ENCODE results near the gene LGALS9B.
"Not testable (repeated sequence)": the region's sequence is repeated elsewhere in the genome, so short reads cannot be mapped to it uniquely, and the experiment has no call there.

LGALS9B gene

DNA sequence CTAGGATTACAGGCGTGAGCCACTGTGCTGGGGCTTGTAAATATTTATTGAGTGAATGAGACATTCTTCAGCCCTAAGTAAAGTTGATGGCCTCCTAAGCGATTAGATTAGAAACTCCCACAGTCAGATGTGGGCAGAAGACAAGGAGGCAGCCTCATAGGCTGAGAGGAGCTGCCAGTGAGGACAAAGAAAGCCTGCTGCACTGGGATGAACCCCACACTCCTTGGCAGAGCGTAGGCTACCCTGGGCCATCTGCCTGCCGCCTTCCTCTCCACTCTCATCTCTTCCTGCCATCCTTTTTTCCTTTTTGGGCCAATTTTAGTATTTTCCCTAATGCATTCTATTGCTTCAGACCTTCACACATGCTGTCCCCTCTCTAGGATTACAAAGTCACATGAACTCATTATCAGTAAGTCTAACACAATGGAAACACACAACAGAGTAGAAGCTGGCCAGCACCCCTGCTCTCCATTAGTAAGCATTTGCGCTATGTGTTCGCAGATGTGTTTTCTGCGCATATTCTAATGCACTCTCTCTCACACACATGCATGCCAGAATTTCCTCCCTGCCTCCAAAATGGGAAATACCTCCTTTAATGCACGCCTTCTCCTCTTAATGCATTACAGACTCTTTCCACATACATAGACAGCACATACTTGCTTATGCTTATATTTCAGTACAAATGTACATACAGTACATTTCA lies 12.7 kb upstream of the LGALS9B start:
- H3F3A ChIP-seq (ENCODE audit: control insufficient read depth, insufficient read depth); H3K4me3 ChIP-seq (ENCODE audit: low read length); H3K79me2 ChIP-seq (ENCODE audit: control insufficient read depth, low read length); H4K20me1 ChIP-seq (ENCODE audit: control insufficient read depth, insufficient read depth, low read depth, low read length); H3K9me3 ChIP-seq (ENCODE audit: control insufficient read depth, insufficient read depth, low read length); H3K36me3 ChIP-seq (ENCODE audit: control insufficient read depth, low read length); H3K4me2 ChIP-seq (ENCODE audit: low read length); H3K27me3 ChIP-seq (ENCODE audit: control insufficient read depth, low read length); H3K9me2 ChIP-seq (replicated peaks; ENCODE audit: control insufficient read depth, low read length); H3K4me1 ChIP-seq (ENCODE audit: control insufficient read depth, low read length); H3K27ac ChIP-seq (ENCODE audit: low read depth, low read length): not testable (repeated sequence)

DNA sequence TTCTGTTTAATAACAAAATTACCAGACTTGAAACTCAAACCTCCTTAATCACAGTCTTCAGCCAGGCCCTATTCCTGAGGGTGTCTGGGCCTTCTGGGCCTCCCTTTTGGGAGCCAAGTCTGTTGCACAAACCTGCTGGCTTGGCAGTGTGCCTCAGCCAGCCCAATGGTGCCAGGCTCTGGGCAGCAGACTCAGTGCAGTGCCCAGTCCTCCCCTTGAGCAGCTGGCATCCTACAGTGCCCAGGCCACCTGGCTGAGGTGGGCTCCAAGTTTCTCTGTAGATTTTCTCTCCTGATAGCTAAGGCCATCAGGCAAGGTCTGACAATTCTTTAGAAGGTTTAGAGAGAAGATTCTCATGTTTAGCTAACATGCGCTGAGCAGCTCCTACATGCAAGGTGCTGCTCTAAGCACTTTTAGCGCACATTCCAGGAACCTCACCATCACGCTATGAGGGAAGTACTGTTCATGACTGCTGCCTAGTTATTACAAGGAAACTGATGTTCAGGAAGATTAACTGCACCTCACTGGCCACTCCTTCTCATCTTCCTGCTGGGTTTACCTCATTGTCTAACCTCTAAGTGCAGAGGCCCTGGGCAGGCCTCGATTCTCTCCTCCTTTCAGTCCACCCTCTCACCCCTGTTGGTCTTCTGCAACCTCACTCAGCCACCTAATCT lies 10.2 kb upstream of the LGALS9B start:
- H3K79me2 ChIP-seq (ENCODE audit: control insufficient read depth, low read length); H3K9me2 ChIP-seq (replicated peaks; ENCODE audit: control insufficient read depth, low read length); H3K4me1 ChIP-seq (ENCODE audit: control insufficient read depth, low read length); H3K36me3 ChIP-seq (ENCODE audit: control insufficient read depth, low read length); H3K27me3 ChIP-seq (ENCODE audit: control insufficient read depth, low read length); H3K4me3 ChIP-seq (ENCODE audit: low read length); H4K20me1 ChIP-seq (ENCODE audit: control insufficient read depth, insufficient read depth, low read depth, low read length); H3K27ac ChIP-seq (ENCODE audit: low read depth, low read length); H3K4me2 ChIP-seq (ENCODE audit: low read length); H3K9me3 ChIP-seq (ENCODE audit: control insufficient read depth, insufficient read depth, low read length); H3F3A ChIP-seq (ENCODE audit: control insufficient read depth, insufficient read depth): not testable (repeated sequence)

DNA sequence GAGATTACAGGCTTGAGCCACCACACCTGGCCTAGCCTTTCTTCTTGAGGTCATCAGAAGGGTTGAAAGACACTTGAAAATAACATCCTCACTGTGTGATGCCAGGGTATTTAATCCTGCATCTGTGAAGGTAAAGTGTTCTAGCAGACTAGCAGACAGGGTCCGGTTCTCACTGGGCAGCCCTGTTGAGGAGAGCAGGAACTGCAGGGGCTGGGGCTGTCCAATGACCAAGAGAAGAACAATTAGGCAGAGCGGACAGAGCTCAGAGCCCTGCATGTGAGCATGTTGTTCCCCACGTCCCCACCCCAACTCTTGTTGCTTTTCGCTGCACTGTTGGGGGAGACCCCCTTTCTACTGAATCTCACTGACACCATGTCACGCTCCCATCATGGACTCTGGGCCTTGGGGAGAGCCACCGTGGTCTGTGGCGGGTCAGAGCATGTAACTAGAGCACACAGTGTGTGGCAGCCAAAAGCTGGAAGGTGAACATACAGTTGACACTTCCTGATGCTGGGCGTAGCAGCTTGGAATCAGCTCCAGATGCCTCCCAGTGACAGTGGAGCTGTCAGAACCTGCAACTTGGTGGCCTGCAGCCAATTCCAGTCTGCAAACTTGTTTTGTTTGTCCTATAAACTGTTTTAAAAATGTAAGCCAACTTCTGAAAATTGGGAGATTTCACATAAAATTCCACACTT lies 7.9 kb upstream of the LGALS9B start:
- not testable (repeated sequence) for H3K36me3 ChIP-seq (ENCODE audit: control insufficient read depth, low read length); H3F3A ChIP-seq (ENCODE audit: control insufficient read depth, insufficient read depth); H3K4me3 ChIP-seq (ENCODE audit: low read length); H3K9me2 ChIP-seq (replicated peaks; ENCODE audit: control insufficient read depth, low read length); H3K79me2 ChIP-seq (ENCODE audit: control insufficient read depth, low read length); H3K4me1 ChIP-seq (ENCODE audit: control insufficient read depth, low read length); H3K9me3 ChIP-seq (ENCODE audit: control insufficient read depth, insufficient read depth, low read length); H3K27me3 ChIP-seq (ENCODE audit: control insufficient read depth, low read length); H4K20me1 ChIP-seq (ENCODE audit: control insufficient read depth, insufficient read depth, low read depth, low read length); H3K4me2 ChIP-seq (ENCODE audit: low read length); H3K27ac ChIP-seq (ENCODE audit: low read depth, low read length)

DNA sequence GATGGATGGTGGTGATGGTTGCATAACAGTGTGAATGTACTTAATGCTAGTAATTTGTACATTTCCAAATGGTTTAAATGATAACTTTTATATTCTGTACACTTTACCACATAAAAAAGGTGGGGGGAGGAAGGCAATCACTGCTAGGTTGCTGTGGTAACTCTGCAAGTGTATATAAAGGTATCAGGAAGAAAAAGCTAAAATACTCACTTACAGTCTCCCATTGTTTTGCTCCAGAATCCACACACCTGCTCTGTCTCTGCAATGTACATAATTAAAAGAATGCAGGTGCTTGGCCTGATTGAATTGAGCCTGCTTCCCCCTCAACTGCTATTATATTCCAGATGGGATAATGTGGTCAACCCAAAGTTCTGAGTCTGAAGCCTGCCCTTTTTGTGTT lies 6.7 kb upstream of the LGALS9B start:
- H3K4me3 ChIP-seq (ENCODE audit: low read length); H3K27me3 ChIP-seq (ENCODE audit: control insufficient read depth, low read length); H3K9me2 ChIP-seq (replicated peaks; ENCODE audit: control insufficient read depth, low read length); H3K36me3 ChIP-seq (ENCODE audit: control insufficient read depth, low read length); H3K9me3 ChIP-seq (ENCODE audit: control insufficient read depth, insufficient read depth, low read length); H3F3A ChIP-seq (ENCODE audit: control insufficient read depth, insufficient read depth); H4K20me1 ChIP-seq (ENCODE audit: control insufficient read depth, insufficient read depth, low read depth, low read length); H3K27ac ChIP-seq (ENCODE audit: low read depth, low read length); H3K4me2 ChIP-seq (ENCODE audit: low read length); H3K79me2 ChIP-seq (ENCODE audit: control insufficient read depth, low read length); H3K4me1 ChIP-seq (ENCODE audit: control insufficient read depth, low read length): not testable (repeated sequence)

DNA sequence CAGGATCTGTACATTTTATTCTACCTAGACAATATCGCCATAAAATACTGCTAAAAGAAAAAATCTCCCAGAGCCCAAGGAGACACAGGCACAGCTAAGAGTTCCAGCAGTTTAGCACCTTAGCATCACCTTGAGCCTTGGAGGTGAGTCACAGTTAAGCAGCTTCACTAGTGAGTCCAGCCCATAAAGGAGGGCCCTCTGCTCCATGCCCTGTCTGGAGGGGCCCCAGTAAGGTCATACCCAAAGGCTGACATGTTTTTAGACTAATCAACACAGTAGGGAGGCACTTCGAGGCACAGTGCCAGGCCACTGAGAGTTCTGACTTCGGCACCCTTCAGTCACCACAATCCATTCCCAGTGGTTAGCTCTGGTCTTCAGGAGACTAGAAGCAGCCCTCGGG lies 2.6 kb upstream of the LGALS9B start:
- H3K9me2 ChIP-seq (replicated peaks; ENCODE audit: control insufficient read depth, low read length); H3K9me3 ChIP-seq (ENCODE audit: control insufficient read depth, insufficient read depth, low read length); H3K36me3 ChIP-seq (ENCODE audit: control insufficient read depth, low read length); H3K27me3 ChIP-seq (ENCODE audit: control insufficient read depth, low read length); H3K4me3 ChIP-seq (ENCODE audit: low read length); H3K4me2 ChIP-seq (ENCODE audit: low read length); H3K27ac ChIP-seq (ENCODE audit: low read depth, low read length); H3K79me2 ChIP-seq (ENCODE audit: control insufficient read depth, low read length); H4K20me1 ChIP-seq (ENCODE audit: control insufficient read depth, insufficient read depth, low read depth, low read length); H3F3A ChIP-seq (ENCODE audit: control insufficient read depth, insufficient read depth); H3K4me1 ChIP-seq (ENCODE audit: control insufficient read depth, low read length): not testable (repeated sequence)

DNA sequence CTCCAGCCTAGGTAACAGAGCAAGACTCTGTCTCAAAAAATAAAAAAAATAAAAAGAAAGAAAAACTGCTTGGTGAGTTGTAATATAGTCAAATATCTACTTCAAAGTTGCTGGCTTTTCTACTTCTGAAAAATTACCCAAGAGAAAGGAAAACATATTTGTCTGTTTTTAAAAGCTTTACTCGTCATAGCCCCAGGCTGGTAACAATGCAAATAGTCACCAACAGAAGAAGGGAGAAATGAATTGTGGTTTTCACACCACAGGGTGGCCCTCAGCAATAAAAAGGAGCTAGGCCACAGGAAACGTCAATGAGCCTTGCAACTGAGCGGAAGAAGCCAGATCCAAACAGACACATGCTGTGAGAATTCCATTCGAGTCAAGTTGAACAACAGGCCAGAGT lies 1.8 kb upstream of the LGALS9B start:
- H3K9me3 ChIP-seq (ENCODE audit: control insufficient read depth, insufficient read depth, low read length); H3K27me3 ChIP-seq (ENCODE audit: control insufficient read depth, low read length); H3K27ac ChIP-seq (ENCODE audit: low read depth, low read length); H3K4me2 ChIP-seq (ENCODE audit: low read length); H3K4me3 ChIP-seq (ENCODE audit: low read length); H4K20me1 ChIP-seq (ENCODE audit: control insufficient read depth, insufficient read depth, low read depth, low read length); H3K4me1 ChIP-seq (ENCODE audit: control insufficient read depth, low read length); H3K79me2 ChIP-seq (ENCODE audit: control insufficient read depth, low read length); H3K36me3 ChIP-seq (ENCODE audit: control insufficient read depth, low read length); H3K9me2 ChIP-seq (replicated peaks; ENCODE audit: control insufficient read depth, low read length); H3F3A ChIP-seq (ENCODE audit: control insufficient read depth, insufficient read depth): not testable (repeated sequence)

DNA sequence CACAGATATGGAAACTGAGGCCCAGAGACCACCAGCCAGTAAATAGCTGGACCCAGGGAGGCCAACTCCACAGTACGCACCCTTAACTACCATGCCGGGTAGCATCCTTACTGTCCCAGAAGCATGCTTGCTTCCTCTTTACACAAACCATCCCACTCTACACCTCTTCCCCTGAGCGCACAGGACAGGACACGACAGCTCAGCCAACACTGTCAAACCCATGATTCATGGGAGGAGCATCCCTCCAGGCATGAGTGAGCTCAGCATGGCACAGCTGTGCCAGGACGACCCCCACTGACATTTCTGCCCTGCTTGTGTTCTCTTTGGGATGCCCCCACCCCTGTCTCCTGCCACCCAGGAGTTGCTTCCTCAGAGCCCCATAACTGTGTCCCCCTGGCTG lies 340 bp downstream of the LGALS9B start:
- not testable (repeated sequence) for H3K9me2 ChIP-seq (replicated peaks; ENCODE audit: control insufficient read depth, low read length); H3F3A ChIP-seq (ENCODE audit: control insufficient read depth, insufficient read depth); H3K36me3 ChIP-seq (ENCODE audit: control insufficient read depth, low read length); H3K4me1 ChIP-seq (ENCODE audit: control insufficient read depth, low read length); H3K4me3 ChIP-seq (ENCODE audit: low read length); H3K27me3 ChIP-seq (ENCODE audit: control insufficient read depth, low read length); H3K79me2 ChIP-seq (ENCODE audit: control insufficient read depth, low read length); H4K20me1 ChIP-seq (ENCODE audit: control insufficient read depth, insufficient read depth, low read depth, low read length); H3K4me2 ChIP-seq (ENCODE audit: low read length); H3K9me3 ChIP-seq (ENCODE audit: control insufficient read depth, insufficient read depth, low read length); H3K27ac ChIP-seq (ENCODE audit: low read depth, low read length)

DNA sequence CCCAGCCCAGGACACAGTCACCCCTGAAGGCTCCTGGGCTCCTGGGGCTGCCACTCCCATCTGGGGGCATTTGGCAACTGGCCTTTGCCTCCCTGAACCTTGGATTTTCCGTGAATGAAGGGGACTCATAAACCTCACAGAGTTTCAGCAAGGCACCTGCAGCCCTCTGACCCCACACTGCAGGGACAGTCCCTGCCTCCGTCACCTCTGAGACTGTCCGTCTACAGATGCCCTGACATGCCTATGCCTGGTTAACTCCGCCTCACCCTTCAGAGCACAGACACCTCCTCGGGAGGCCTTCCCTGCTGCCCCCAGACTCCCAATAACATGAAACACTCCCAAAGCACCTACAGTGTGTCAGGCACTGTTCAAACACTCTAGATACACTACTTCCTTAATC lies 786 bp downstream of the LGALS9B start:
- not testable (repeated sequence) for H3K4me2 ChIP-seq (ENCODE audit: low read length); H3K27ac ChIP-seq (ENCODE audit: low read depth, low read length); H3K4me1 ChIP-seq (ENCODE audit: control insufficient read depth, low read length); H3K36me3 ChIP-seq (ENCODE audit: control insufficient read depth, low read length); H4K20me1 ChIP-seq (ENCODE audit: control insufficient read depth, insufficient read depth, low read depth, low read length); H3K9me2 ChIP-seq (replicated peaks; ENCODE audit: control insufficient read depth, low read length); H3K9me3 ChIP-seq (ENCODE audit: control insufficient read depth, insufficient read depth, low read length); H3F3A ChIP-seq (ENCODE audit: control insufficient read depth, insufficient read depth); H3K4me3 ChIP-seq (ENCODE audit: low read length); H3K27me3 ChIP-seq (ENCODE audit: control insufficient read depth, low read length); H3K79me2 ChIP-seq (ENCODE audit: control insufficient read depth, low read length)

Data from DOHH2 (cell line).